GM18499 (cell line): ENCODE results near the gene BLTP2.
"Not testable (repeated sequence)": the region's sequence is repeated elsewhere in the genome, so short reads cannot be mapped to it uniquely, and the experiment has no call there.

Experiments used
- ATAC-seq: cut with Tn5 transposase; IDR thresholded peaks from one replicate; pipeline ENCODE4 v1.9.1; 2021; ENCODE audit warnings: moderate number of reproducible peaks; ENCODE audit not compliant: insufficient read depth, unreplicated experiment

BLTP2 gene

GRCh38 chr17:28648698-28649097 is 3.7 kb upstream of the BLTP2 start:
- no peak for ATAC-seq

GRCh38 chr17:28646039-28646754 is 1.2 kb upstream of the BLTP2 start:
- no peak for ATAC-seq

- no peak for ATAC-seq
Measured at GRCh38 chr17:28645576-28645939, 600 bp upstream of the BLTP2 start.

- ATAC-seq, result no peak
Measured at GRCh38 chr17:28643983-28644786, 773 bp downstream of the BLTP2 start.

DNA sequence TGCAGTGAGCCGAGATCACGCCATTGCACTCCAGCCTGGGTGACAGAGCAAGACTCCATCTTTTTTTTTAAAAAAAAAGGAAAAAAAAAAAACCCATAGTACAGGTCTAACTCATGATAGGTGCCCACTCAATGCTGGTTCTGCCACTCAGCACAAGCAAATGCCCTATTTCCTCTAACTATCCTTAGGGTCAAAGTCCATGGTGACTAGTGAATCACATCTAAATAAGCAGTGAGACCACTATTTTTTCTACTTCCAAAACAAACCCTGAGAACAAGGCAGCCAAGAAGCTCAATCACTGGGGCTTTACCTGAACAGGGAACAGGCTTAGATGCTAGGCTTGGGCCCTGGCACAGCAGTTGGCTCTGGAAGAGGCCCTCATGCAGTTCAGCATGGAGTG is 3.4 kb downstream of the BLTP2 start:
- ATAC-seq, result no peak

DNA sequence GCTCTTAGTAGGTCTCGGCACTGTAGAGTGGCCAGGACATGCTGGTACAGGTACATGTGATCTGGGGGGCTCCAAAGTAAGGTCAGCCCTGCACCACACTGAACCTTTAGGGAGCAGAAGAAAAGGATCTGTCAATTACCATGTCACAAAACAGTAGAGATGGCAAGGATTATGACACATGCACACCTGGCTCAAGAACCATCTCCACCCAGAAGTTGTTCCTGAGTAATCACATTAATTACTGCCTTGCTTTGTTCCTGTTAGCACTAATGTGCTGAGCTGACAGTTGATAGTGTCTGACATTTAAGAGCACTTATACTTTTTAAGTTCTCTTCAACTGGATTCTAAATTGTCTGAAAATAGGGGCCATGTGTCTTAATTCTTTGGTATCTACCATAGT is 9.5 kb downstream of the BLTP2 start:
- ATAC-seq, result no peak

- no peak for ATAC-seq
Measured at GRCh38 chr17:28634206-28634865, 10.6 kb downstream of the BLTP2 start.

DNA sequence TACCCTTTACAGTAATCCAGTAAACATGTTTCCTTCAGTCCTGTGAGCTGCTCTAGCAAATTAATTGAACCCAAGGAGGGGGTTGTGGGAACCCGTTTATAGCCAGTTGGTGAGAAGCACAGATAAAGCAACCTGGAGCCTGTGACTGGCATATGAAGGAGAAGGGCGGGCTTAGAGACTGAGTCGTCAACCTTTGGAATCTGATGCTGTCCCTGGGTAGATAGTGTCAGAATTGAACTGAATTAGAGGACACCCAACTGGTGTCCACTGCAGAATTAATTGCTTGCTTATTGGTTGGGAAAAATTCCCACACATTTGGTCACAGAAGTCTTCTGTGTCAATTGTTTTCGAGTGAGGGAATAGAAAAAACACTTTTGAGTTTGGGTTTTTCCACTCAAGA is 18.1 kb downstream of the BLTP2 start:
- ATAC-seq, result no peak

DNA sequence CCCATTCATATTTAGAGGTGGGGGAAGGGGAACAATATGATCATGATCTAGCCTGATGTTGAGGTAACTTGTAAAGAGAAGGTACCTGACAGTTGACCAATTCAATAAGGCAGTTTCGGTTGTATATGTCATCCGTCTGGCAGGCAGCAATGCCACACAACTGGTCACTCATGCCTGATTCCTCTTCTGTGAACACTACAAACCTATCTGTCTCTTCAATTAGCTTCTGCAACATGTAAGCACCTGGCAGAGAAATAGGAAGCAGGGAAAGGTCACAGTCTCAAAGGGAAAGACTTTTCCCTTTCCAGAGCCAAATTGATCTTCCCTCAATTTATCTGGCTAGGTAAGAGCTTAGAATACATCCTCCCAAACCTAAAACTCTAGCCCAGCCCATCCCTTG is 20.8 kb downstream of the BLTP2 start:
- ATAC-seq, result no peak

DNA sequence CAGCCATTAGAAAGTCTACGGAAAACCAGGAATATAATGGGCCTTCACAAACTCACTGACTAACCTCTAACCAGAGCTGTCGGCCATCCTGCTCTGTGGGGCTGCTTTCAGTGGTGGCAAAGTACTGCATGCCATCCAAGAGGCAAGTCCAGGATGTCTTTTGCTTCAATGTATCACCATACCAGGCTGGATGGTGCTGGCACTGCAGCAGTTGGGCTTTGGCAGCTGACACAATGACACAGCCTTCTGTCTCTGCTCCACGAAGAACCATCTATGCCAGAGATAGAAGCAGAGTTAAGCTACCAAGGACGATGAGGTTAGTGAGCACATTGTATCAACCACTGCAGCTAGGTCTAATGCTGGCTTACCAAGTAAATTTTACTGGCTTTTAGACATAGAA is 21.3 kb downstream of the BLTP2 start:
- no peak for ATAC-seq

DNA sequence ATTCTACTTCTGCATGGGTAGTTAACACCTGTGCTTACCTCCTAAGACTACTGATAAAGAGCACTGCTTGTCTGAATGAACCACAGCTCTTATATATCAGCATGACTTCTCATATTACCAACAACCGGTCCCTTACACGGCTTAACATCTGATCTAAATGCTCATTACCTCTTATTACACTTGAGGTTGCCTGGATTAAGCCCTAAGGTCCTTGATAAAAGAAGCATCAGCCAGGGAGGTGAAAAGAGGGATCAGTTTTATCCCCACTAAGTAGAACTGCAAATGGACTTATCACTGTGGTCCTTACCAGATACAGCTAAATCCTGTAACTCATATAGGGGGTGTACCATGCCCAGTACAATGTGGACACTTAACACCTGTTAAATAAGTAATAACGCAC is 22.8 kb downstream of the BLTP2 start:
- ATAC-seq, result no peak

DNA sequence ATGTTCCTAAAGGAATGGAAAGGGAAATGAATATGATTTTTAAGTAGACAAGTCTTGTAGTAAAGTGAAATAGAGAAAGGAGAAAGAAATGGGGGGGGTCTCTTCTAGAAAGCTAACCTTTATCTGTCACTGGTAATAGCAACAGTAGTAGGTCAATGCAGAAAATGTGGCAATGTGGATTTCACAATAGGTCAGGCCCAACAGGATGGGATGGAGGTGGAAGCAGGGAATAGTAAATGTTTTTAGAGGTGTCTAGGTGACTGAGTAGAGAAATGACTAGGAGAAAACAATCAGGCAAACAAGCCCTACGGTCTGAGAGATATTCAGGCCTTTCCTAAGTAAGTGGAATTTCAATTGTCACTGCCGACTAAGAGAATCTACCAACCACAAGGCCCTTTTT is 24.9 kb downstream of the BLTP2 start:
- no peak for ATAC-seq

DNA sequence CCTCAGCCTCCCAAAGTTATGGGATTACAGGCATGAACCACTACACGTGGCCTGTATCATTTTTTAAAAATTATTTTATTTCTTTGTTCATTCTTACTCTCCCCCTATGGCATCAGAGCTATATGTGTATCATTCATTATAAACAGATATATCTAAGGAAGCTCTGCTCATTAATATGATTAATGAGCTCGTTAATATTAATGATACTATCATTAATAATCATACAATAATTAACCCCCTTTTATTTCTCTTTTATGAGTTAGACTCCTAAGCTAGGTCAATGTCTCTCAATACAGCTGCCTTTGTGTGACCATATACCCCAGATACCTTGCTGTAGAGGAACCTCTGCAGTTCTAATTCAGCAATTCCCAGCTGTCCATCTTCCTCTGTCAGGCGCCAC is 26.5 kb downstream of the BLTP2 start:
- ATAC-seq, result no peak

GRCh38 chr17:28616281-28616680 is 28.7 kb downstream of the BLTP2 start:
- ATAC-seq, result no peak

GRCh38 chr17:28615260-28615940 is 29.6 kb downstream of the BLTP2 start:
- ATAC-seq, result no peak

DNA sequence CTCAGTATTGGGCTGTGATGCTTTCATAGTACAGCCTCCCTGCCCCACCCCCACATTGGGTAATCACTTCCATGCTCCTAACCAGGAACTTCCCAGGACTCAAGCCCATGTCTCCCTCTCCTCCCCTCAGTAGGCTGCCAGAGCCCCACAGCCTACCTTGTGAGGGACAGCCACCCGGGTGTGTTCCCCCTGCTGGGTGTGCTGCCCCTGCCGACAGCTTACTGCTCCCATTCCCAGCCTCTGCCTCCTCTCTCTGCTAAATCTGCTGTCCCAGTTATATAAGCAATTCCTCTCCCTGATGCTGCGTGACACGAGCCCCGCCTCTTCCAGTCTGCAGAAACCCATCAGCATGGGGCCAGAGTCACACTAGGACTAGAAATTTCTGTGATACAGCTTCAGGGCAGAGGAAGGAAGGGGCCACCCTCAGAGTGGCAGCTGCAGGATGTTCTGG is 31.0 kb downstream of the BLTP2 start, which contains the start of gene RSKR:
RSKR (minus strand) TSS at position 255 of the 451 bp plus-strand sequence; CDS start at position 231, 24 bp downstream.
- ATAC-seq, result no peak

- ATAC-seq, result no peak
Measured at GRCh38 chr17:28612936-28613872, 31.8 kb downstream of the BLTP2 start.

GRCh38 chr17:28612531-28612930 is 32.4 kb downstream of the BLTP2 start:
- ATAC-seq, result no peak

GRCh38 chr17:28610376-28610775 is 34.6 kb downstream of the BLTP2 start:
- ATAC-seq, result no peak

- ATAC-seq, result not testable (repeated sequence)
Measured at GRCh38 chr17:28604031-28604430, 40.9 kb downstream of the BLTP2 start.
